Calu3 (cell line): ENCODE data around the gene MRPL49. TPM values are rescaled to one million over a fixed set of nuclear protein-coding genes. Genes with fewer than 3 reads are reported as not detected.

Experiments used
- BruUV-seq: library from RNA; stranded (reverse); fragments of 400-500 nt; replicated peaks from 2 replicates; lab custom pipeline; 2021; lab: Mats Ljungman, UMichigan
- CTCF ChIA-PET: fragments of 300-600 bp; sonication (Branson Sonifier 250); formaldehyde crosslinking; loops from one replicate; lab custom pipeline; 2022; ENCODE audit warnings: antibody characterized with exemption; lab: Charles Lee
- DNase-seq: peaks from one replicate; pipeline ENCODE4 v3.0.0; 2022
- H3K27ac Mint-ChIP-seq: one replicate; pipeline ENCODE4 v1.8.0; 2022; ENCODE audit warnings: mixed read lengths; ENCODE audit not compliant: unreplicated experiment
- H3K27me3 Mint-ChIP-seq: one replicate; pipeline ENCODE4 v1.8.0; 2022; ENCODE audit warnings: mixed read lengths; ENCODE audit not compliant: unreplicated experiment
- H3K36me3 Mint-ChIP-seq: one replicate; pipeline ENCODE4 v1.8.0; 2022; ENCODE audit warnings: mild to moderate bottlenecking, moderate library complexity, mixed read lengths; ENCODE audit not compliant: insufficient read depth, unreplicated experiment
- H3K4me1 Mint-ChIP-seq: one replicate; pipeline ENCODE4 v1.8.0; 2022; ENCODE audit warnings: mild to moderate bottlenecking, low read depth, mixed read lengths; ENCODE audit not compliant: unreplicated experiment
- H3K4me3 Mint-ChIP-seq: one replicate; pipeline ENCODE4 v1.8.0; 2022; ENCODE audit warnings: mild to moderate bottlenecking, low read depth, moderate library complexity, mixed read lengths; ENCODE audit not compliant: unreplicated experiment
- H3K9me3 Mint-ChIP-seq: one replicate; pipeline ENCODE4 v1.8.0; 2022; ENCODE audit warnings: low read depth, mixed read lengths; ENCODE audit not compliant: unreplicated experiment
- intact Hi-C: fragments of 100-400 bp; cut with micrococcal nuclease; formaldehyde crosslinking; loops from one replicate; pipeline ENCODE4 v1.10.0; 2022; ENCODE audit not compliant: unreplicated experiment
- total RNA-seq: library from RNA; stranded (reverse); gene quantifications from 2 replicates; pipeline ENCODE4 v1.2.3, GENCODE V29; 2022
- TF ChIP-seq, protein P1 (sequence below): fragments of 200-600 bp; IDR thresholded peaks from one replicate; pipeline ENCODE4 v1.8.0; 2022; ENCODE audit warnings: antibody characterized with exemption; ENCODE audit not compliant: unreplicated experiment

The MRPL49 gene
- total RNA-seq, 1 experiment from 2014 or later: 84.1 TPM

DNA sequence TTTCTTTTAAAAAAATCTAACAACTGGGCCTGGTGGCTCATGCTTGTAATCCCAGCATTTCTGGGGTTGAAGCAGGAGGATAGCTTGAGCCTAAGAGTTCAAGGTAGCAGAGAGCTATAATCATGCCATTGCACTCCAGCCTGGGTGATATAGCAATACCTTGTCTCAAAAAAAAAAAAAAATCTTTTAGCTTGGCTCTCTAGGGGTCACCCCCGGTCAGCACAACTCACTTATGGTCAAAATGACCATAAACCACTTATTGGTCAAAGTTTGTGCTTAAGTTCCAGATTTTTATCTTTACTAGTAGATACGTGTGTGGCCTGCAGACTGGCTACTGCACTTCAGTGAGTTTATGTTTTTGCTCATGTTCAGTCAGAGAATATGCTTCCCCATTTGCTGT, 41.6 kb downstream of the MRPL49 start:
- TF ChIP-seq, protein P1, sequence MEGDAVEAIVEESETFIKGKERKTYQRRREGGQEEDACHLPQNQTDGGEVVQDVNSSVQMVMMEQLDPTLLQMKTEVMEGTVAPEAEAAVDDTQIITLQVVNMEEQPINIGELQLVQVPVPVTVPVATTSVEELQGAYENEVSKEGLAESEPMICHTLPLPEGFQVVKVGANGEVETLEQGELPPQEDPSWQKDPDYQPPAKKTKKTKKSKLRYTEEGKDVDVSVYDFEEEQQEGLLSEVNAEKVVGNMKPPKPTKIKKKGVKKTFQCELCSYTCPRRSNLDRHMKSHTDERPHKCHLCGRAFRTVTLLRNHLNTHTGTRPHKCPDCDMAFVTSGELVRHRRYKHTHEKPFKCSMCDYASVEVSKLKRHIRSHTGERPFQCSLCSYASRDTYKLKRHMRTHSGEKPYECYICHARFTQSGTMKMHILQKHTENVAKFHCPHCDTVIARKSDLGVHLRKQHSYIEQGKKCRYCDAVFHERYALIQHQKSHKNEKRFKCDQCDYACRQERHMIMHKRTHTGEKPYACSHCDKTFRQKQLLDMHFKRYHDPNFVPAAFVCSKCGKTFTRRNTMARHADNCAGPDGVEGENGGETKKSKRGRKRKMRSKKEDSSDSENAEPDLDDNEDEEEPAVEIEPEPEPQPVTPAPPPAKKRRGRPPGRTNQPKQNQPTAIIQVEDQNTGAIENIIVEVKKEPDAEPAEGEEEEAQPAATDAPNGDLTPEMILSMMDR: no peak
- BruUV-seq: no TSS peak
- no peak overlapping the region for H3K27ac Mint-ChIP-seq
- CTCF ChIA-PET: interaction anchor here (0.7 kb wide), 1 partner anchor 15 kb away, joined by 5 read pairs; no protein-coding TSS in a partner anchor
- H3K4me1 Mint-ChIP-seq: peaks cover 15% of the 10 kb centered on the region
- H3K9me3 Mint-ChIP-seq: no peaks in the 10 kb centered on the region
- intact Hi-C loops: no loop called here
- H3K36me3 Mint-ChIP-seq: peaks cover 9% of the 10 kb centered on the region
- no peak for DNase-seq
- H3K4me3 Mint-ChIP-seq: no peak overlapping the region
- no peaks in the 10 kb centered on the region for H3K27me3 Mint-ChIP-seq

DNA sequence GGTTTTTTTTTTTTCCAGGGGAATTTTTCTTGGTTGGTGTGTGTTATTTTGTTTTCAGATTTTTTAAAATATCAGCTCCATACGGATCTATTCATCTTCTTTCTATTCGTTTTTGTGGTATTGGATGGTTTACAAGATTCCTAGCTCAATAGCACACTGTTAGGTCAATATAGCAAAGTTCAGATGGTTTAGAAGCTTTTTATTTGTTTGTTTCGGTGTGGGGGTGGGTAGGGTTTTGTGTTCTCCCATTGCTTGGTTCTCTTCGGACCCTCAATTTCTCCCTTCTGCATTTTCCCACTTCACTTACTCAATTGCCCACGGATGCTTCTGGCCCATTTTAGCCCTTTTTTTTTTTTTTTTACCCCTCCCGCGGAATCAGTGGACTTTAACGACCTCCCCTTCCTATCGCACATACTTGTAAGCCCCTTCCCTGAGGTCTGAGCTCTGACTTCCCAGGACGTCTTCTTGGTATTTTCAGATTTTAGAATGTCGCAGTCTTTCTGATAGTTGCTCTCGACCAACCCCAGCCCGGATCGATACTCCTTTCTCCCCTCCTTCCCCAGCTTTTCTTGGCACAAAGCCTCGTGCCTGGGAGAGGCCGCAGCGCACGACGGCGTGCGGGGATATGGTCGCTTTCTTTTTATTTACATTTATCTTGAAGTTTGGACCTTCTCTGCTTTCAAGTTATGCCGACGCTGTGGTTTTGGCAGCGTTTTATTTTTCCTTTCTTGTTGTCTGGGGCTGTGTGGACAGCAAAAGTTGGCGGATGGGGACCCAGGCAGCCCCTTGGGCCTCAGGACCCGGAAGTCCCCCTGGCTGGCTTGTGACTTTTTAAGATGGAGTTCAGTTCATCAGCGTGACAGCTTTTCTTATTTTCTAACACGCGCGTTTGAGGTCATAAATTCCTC, 43.5 kb downstream of the MRPL49 start:
- TF ChIP-seq, protein P1: no peak
- peaks cover 23% of the 10 kb centered on the region for H3K4me1 Mint-ChIP-seq
- intact Hi-C loops: no loop called here
- DNase-seq: peak; percentile 24
- peak overlapping the region; percentile 30 for H3K27ac Mint-ChIP-seq
- no peaks in the 10 kb centered on the region for H3K9me3 Mint-ChIP-seq
- CTCF ChIA-PET: interaction anchor here (0.7 to 1.1 kb wide), 4 partner anchors 31 to 169 kb away, joined by 3 to 6 read pairs (median 3); partner anchors contain the start of genes SYVN1 and ZNHIT2
- peak overlapping the region; percentile 54 for H3K4me3 Mint-ChIP-seq
- no TSS peak for BruUV-seq
- H3K27me3 Mint-ChIP-seq: no peaks in the 10 kb centered on the region
- peaks cover 9% of the 10 kb centered on the region for H3K36me3 Mint-ChIP-seq

GRCh38 chr11:65166893-65167292, 44.8 kb downstream of the MRPL49 start:
- peaks cover 23% of the 10 kb centered on the region for H3K4me1 Mint-ChIP-seq
- no peak for DNase-seq
- peak overlapping the region; percentile 54 for H3K4me3 Mint-ChIP-seq
- no peak overlapping the region for H3K27ac Mint-ChIP-seq
- peaks cover 9% of the 10 kb centered on the region for H3K36me3 Mint-ChIP-seq
- TF ChIP-seq, protein P1: no peak
- CTCF ChIA-PET: interaction anchor here (0.7 kb wide), 1 partner anchor 718 kb away, joined by 3 read pairs; no protein-coding TSS in a partner anchor
- intact Hi-C loops: no loop called here
- no peaks in the 10 kb centered on the region for H3K27me3 Mint-ChIP-seq
- no peaks in the 10 kb centered on the region for H3K9me3 Mint-ChIP-seq
- no TSS peak for BruUV-seq

- Mint-ChIP-seq H3K36me3 (peaks cover 9% of the 10 kb centered on the region), H3K4me1 (peaks cover 23% of the 10 kb centered on the region), H3K4me3 (no peak overlapping the region), H3K27ac (no peak overlapping the region), H3K27me3 (no peaks in the 10 kb centered on the region), H3K9me3 (no peaks in the 10 kb centered on the region)
- intact Hi-C loops: no loop called here
- DNase-seq: no peak
- CTCF ChIA-PET: no interaction called here
- TF ChIP-seq, protein P1: no peak
- no TSS peak for BruUV-seq
These were observed 45.5 kb downstream of the MRPL49 start for GRCh38 chr11:65167656-65168055.
